ENCODE measurements around the gene PAK2.
A peak's percentile ranks its signal among the peaks of the same experiment; 100 is the strongest.
"Not testable (repeated sequence)": the region's sequence is repeated elsewhere in the genome, so short reads cannot be mapped to it uniquely, and the experiment has no call there.

The PAK2 gene

GRCh38 chr3:196736670-196737374, 2.8 kb upstream of the PAK2 start:
- DNase-seq, result no peak

DNA sequence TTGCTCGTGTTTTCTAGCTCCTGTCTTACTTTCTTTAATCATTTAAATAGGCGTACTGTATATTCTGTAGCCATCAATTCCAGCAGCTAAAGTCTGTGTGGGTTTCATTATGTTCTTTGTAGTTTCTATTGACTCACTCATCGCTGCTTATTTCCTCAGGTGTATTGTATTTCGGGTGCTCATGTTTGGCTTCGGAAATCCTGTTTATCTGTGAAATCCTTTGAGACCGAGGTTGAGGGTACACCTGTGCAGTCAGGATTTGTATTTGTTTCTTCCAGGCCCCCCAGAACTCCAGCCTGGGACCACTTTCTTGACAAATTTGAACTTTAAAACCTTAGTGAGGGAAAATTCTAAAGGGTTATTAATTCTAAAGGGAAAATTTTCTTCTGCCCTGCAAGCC, 2.0 kb upstream of the PAK2 start:
- no peak for DNase-seq

GRCh38 chr3:196740481-196741248, 1.0 kb downstream of the PAK2 start:
- peak in 1 of 2 donors; percentile 37 for DNase-seq

DNA sequence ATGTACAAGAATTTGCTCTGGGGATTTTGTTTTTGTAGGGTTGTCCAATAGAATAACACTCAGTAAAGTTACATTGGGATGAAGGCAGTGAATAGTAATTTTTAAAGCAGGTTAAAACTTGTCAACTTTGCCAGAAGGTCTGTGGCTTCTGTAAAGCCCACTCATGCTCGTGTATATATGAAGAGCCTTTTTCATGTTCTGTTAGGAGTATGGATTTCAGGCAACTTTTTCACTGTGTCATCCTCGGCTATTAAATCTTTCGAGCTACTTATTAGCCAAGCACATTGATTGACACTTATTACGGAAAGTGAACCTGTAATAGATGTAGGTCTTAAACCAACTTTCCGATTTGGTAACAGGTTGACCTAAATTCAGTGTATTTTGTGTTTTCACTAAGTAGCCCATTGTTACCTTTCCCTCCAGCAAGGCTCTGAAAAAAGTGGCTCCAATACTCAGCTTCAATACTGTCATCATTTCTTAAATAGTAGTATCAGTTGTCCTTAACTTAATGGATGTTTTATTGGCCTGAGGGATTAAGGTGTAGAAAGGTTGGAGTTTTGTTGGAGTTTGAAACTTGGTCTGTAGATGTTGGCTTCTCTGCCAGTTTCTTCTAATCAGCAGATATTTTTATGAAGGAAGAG, 1.7 kb downstream of the PAK2 start:
- DNase-seq, result no peak

DNA sequence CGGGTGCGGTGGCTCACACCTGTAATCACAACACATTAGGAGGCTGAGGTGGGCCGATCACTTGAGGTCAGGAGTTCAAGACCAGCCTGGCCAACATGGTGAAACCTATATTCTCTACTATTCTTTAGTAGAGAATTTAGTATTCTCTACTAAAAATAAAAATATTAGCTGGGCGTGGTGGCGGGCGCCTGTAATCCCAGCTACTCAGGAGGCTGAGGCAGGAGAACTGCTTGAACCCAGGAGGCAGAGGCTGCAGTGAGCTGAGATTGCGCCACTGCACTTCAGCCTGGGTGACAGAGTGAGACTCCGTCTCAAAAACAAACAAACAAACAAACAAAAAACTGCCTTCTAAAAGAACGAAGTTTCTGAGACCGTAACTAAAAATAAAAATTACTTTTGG, 3.9 kb downstream of the PAK2 start:
- not testable (repeated sequence) for DNase-seq

GRCh38 chr3:196749125-196749524, 9.5 kb downstream of the PAK2 start:
- peak; percentile 55 to 56 for DNase-seq

DNA sequence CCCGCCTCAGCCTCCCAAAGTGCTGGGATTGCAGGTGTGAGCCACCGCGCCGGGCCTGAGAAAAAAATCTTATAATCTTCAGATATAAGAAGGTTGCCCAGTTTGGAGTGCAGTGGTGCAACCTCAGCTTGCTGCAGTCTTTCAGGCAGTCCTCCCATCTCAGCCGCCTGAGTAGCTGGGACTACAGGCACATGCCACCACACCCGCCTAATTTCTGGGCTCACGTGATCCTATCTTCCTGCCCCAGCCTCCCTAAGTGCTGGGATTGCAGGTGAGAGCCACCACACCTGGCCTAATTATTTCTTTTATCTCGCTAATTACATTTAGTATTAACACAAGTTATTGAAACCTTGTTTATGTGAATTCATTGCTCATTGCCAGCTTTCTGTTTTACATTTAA, 13.5 kb downstream of the PAK2 start:
- DNase-seq, result no peak

GRCh38 chr3:196754091-196754981, 14.7 kb downstream of the PAK2 start:
- no peak for DNase-seq

- DNase-seq, result no peak
Observed at GRCh38 chr3:196756732-196757131, 17.1 kb downstream of the PAK2 start.

DNA sequence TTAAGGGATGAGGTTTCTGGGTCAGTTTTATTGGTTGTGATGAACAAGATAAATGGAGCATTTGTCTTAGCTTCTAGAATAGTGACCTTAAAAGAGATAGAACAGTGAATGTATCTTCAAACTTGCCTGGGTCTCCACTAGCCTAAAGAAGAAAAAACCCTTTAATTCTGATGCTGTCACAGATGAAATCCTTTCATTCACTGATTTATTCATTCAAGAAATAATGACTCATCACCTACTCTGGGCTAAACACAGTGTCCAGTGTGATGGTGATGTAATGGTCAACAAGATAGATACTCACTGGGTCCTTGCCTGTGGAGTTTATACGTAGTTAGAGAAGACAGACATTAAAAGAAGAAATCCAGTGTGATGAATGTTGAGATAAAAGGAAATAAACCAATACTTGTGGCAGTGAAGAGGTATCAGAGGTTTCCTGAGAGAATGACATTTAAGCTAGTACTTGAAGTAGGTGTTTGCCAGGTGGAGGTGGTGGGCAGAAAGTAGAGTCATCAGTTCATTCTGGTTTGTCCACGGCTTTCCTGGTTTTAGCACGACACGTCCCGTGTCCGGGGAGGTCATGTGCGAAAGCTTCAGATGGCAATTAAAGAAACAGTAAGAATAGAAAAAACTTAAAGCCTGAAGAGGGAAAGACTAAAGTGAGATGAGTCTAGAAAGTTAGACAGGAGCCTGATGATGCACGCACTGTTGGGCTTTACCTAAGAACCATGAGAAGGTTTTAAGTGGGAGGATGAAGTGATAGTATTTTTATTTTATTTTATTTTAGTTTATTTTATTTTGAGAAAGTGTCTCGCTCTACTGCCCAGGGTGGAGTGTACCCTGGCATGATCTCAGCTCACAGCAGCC, 18.5 kb downstream of the PAK2 start:
- peak in 1 of 2 donors; percentile 23 for DNase-seq

DNA sequence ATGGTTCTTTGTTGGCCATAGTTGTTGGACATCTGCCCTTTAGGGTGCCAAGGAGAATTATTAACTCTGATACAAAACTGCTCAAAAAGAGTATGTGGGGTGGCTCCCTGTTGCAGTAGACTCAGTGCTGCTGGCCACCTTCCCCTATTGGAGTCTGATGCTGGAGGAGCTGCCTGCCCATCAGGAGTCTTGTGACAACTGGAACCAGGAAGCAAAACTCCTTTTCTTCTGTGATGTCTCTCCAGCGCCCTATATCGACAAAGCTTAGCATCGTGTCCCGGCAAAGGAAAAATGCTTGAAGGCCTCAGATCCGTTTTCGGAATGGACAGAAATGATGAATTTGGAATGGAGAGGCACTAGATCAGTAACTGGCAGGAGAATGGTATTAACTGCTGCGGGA, 23.5 kb downstream of the PAK2 start:
- peak; percentile 23 to 54 for DNase-seq

DNA sequence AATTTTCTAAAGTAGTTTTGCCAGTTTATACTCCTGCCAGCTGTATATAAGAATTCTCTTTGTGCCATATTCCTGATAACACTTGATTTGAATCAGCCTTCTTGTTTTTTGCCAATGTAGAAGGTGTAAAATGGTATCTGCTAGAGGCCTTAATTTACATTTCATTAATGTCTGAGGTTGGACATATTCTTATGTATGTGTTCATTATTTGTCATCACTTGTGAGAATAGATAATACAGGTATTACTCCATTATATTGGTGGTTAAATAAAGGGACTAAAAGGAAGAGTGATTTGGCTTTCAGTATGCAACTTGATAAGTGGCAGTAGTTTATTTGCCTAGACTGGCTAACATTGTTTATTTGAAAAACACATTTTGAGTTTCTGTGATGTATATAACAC, 25.8 kb downstream of the PAK2 start:
- DNase-seq, result no peak

DNA sequence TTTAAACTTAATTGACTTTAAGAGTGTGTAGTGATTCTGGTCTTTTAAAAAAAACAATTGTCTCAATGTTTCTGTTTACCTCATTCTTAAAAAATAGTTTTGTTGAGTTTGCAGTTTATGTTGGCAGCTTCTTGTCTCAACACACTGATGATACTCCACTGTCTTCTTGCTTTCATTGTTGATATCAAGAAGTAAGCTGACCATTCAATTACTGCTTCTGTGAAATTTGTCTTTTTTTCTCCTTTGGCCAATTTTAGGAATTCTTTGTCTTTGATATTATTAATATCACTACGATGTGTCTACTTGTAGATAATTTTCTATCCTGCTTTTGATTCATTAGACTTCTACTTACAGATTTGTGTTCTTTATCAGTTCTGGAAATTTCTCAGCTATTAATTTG, 31.4 kb downstream of the PAK2 start:
- DNase-seq, result no peak

- DNase-seq, result no peak
Observed at GRCh38 chr3:196772102-196772501, 32.4 kb downstream of the PAK2 start.

DNA sequence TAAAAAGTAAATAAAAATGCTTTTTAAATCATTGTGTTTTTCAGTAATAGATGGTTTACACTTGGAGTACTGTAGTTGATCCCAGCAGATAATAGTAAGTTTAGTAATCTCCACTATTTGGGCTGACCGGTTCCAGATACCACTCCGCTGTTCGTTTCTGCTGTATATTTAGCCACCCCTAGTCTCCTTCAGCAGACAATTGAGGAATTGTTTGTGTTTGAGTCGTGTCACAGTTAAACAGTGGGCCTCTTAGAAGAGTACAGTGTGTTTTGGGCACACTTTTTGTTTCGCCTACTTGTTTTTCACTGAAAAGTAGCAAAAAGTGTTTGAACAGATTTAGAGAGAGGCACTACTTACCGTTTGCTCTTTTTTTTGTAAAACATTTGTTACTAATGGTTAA, 33.2 kb downstream of the PAK2 start:
- no peak for DNase-seq

DNA sequence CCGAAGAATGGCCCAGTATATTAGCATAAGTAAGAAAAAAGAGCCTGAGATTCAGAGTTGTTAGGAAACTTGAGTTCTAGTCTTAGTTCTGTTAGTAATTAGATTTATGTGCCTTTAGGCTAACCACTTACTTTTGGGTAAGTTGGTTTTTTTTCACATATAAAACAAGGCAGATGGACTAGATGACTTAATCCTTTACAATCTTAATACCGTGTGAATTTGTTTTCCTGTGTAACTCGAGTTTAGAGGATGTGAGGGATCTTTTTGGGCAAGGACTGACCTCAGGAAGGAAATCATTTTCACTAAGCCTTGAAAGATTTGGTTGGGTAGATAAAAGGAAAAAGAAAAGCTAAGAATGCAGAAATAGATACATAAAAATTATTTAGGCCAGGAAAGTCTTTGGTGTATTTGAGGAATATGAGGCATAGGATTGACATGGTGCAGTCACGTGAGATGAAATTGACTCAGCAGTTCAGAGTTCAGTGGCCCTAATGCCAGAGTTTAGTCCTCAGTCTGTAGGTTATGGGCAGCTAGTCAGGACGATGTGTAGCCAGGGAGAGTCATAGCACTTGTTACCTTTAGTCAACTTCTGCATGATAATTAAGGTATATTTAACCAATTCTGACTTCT, 34.6 kb downstream of the PAK2 start:
- peak in 1 of 2 donors; percentile 30 for DNase-seq

DNA sequence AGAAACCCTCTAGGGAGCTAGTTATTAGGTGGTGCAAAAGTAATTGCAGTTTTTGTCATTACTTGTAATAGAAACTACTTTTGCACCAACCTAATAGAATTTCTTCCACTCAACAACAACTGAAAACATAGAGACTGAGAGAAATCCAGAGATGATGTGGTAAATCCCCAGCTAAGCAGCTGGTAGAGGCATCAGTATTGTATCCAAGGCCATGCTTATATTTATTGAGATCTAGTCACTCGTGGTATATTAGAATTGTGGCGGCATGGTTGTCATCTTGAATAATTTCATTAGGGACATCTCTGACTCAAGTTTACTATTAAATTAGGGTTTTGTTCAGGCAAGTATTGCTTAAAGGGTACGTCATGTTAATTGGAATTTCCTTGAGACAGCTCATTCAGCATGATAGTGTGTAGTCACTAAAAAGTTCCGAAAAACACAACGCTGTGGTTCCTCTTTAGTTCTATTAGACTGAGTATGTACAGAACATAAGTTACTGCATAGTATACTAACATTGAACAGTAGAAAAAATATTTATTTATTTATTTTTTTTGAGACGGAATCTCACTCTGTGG, 35.3 kb downstream of the PAK2 start:
- DNase-seq, result peak; percentile 20 to 34

- peak; percentile 11 for DNase-seq
Observed at GRCh38 chr3:196775938-196776337, 36.3 kb downstream of the PAK2 start.

GRCh38 chr3:196777836-196778235, 38.2 kb downstream of the PAK2 start:
- no peak for DNase-seq

GRCh38 chr3:196778755-196779154, 39.1 kb downstream of the PAK2 start:
- DNase-seq, result no peak

GRCh38 chr3:196782511-196782910, 42.9 kb downstream of the PAK2 start:
- DNase-seq, result no peak
